ENCODE results near the gene ZSCAN22. TPM values are rescaled to one million over a fixed set of nuclear protein-coding genes. Genes with fewer than 3 reads are reported as not detected.
A peak's percentile ranks its signal among the peaks of the same experiment; 100 is the strongest.

ZSCAN22 gene
- total RNA-seq, 1 experiment from 2014 or later, result 3.2 TPM

- Mint-ChIP-seq H3K27ac (no peak overlapping the region), H3K36me3 (peaks cover 48% of the 10 kb centered on the region), H3K4me1 (peaks cover 9% of the 10 kb centered on the region), H3K27me3 (ENCODE audit: low read depth) (no peaks in the 10 kb centered on the region), H3K9me3 (no peaks in the 10 kb centered on the region), H3K4me3 (no peak overlapping the region)
- no peak for TF ChIP-seq MAX (CRISPR knock-in tag; IDR thresholded peaks at IDR 0.05)
- TF ChIP-seq KAT7 (CRISPR knock-in tag; IDR thresholded peaks at IDR 0.05; ENCODE audit: borderline replicate concordance), result no peak
- TF ChIP-seq ZNF121 (CRISPR knock-in tag; IDR thresholded peaks at IDR 0.05), result no peak
- TF ChIP-seq ZNF512 (CRISPR knock-in tag; IDR thresholded peaks at IDR 0.05; ENCODE audit: borderline replicate concordance), result no peak
- TF ChIP-seq NFYB (CRISPR knock-in tag; conservative IDR thresholded peaks at IDR 0.05; ENCODE audit: low read depth), result no peak
- TF ChIP-seq NFATC4 (CRISPR knock-in tag; IDR thresholded peaks at IDR 0.05), result no peak
- TF ChIP-seq NR2C2 (CRISPR knock-in tag; IDR thresholded peaks at IDR 0.05), result no peak
- TF ChIP-seq E2F5 (CRISPR knock-in tag; IDR thresholded peaks at IDR 0.05), result no peak
- TF ChIP-seq MYBL2 (CRISPR knock-in tag; IDR thresholded peaks at IDR 0.05), result no peak
- no peak for TF ChIP-seq ZBTB43 (CRISPR knock-in tag; IDR thresholded peaks at IDR 0.05)
- TF ChIP-seq RORB (CRISPR knock-in tag; IDR thresholded peaks at IDR 0.05), result no peak
- TF ChIP-seq AR (CRISPR knock-in tag; IDR thresholded peaks at IDR 0.05), result no peak
- no peak for TF ChIP-seq ZNF396 (CRISPR knock-in tag; IDR thresholded peaks at IDR 0.05; ENCODE audit: borderline replicate concordance)
- no peak for DNase-seq (ENCODE audit: low spot score)
- ATAC-seq, result no peak
- ChIA-PET POLR2A (no interaction called here), CTCF (no interaction called here)
Observed at GRCh38 chr19:58300620-58301019, 26.2 kb upstream of the ZSCAN22 start.

- ATAC-seq, result no peak
- H3K27ac Mint-ChIP-seq, result peak overlapping the region; percentile 96
- POLR2A ChIA-PET, result no interaction called here
- H3K27me3 Mint-ChIP-seq (ENCODE audit: low read depth), result no peaks in the 10 kb centered on the region
- no peak for DNase-seq (ENCODE audit: low spot score)
- H3K36me3 Mint-ChIP-seq, result peaks cover 46% of the 10 kb centered on the region
- peaks cover 17% of the 10 kb centered on the region for H3K4me1 Mint-ChIP-seq
- H3K9me3 Mint-ChIP-seq, result no peaks in the 10 kb centered on the region
- peak overlapping the region; percentile 100 for H3K4me3 Mint-ChIP-seq
- CTCF ChIA-PET, result interaction anchor here (0.8 kb wide), 1 partner anchor 85 kb away, joined by 8 read pairs; no protein-coding TSS in a partner anchor
- TF ChIP-seq TEAD1 (CRISPR knock-in tag; IDR thresholded peaks at IDR 0.05) (no peak), CBFB (CRISPR knock-in tag; IDR thresholded peaks at IDR 0.05; ENCODE audit: low read depth) (no peak), NFATC4 (CRISPR knock-in tag; IDR thresholded peaks at IDR 0.05) (no peak), ERG (CRISPR knock-in tag; IDR thresholded peaks at IDR 0.05) (no peak), FOXP1 (CRISPR knock-in tag; IDR thresholded peaks at IDR 0.05; ENCODE audit: borderline replicate concordance) (no peak), ZNF138 (CRISPR knock-in tag; conservative IDR thresholded peaks at IDR 0.05) (no peak), PREB (CRISPR knock-in tag; IDR thresholded peaks at IDR 0.05; ENCODE audit: borderline replicate concordance) (no peak), USF1 (CRISPR knock-in tag; IDR thresholded peaks at IDR 0.05) (no peak), AFF4 (CRISPR knock-in tag; IDR thresholded peaks at IDR 0.05; ENCODE audit: borderline replicate concordance) (no peak), ZNF396 (CRISPR knock-in tag; IDR thresholded peaks at IDR 0.05; ENCODE audit: borderline replicate concordance) (no peak), OVOL2 (CRISPR knock-in tag; IDR thresholded peaks at IDR 0.05; ENCODE audit: borderline replicate concordance) (no peak)
Observed at GRCh38 chr19:58304255-58304654, 22.5 kb upstream of the ZSCAN22 start.
